Ishikawa (cell line): ENCODE results near the gene KCNJ6.

Source experiments
- CEBPB ChIP-seq: IDR thresholded peaks from 2 replicates; pipeline ENCODE4 v1.6.1; 2012
- CREB1 ChIP-seq: IDR thresholded peaks from 2 replicates; pipeline ENCODE4 v1.6.1; 2012; ENCODE audit warnings: low read depth
- EGR1 ChIP-seq: IDR thresholded peaks from 2 replicates; pipeline ENCODE4 v1.6.1; 2012
- EP300 ChIP-seq: IDR thresholded peaks from 2 replicates; pipeline ENCODE4 v1.6.1; 2012; ENCODE audit warnings: borderline replicate concordance
- FOXM1 ChIP-seq: IDR thresholded peaks from 2 replicates; pipeline ENCODE4 v1.6.1; 2012; ENCODE audit warnings: low read depth, borderline replicate concordance
- NFIC ChIP-seq: IDR thresholded peaks from 2 replicates; pipeline ENCODE4 v1.6.1; 2012
- RAD21 ChIP-seq: IDR thresholded peaks from 2 replicates; pipeline ENCODE4 v1.6.1; 2012; ENCODE audit warnings: low read depth
- TAF1 ChIP-seq: IDR thresholded peaks from 2 replicates; pipeline ENCODE4 v1.6.1; 2012; ENCODE audit warnings: low read depth, mild to moderate bottlenecking
- TCF12 ChIP-seq: IDR thresholded peaks from 2 replicates; pipeline ENCODE4 v1.6.1; 2012; ENCODE audit warnings: low read depth
- TEAD4 ChIP-seq: IDR thresholded peaks from 2 replicates; pipeline ENCODE4 v1.6.1; 2012
- YY1 ChIP-seq: IDR thresholded peaks from 2 replicates; pipeline ENCODE4 v1.6.1; 2012; ENCODE audit warnings: low read depth
- ZBTB7A ChIP-seq: IDR thresholded peaks from 2 replicates; pipeline ENCODE4 v1.6.1; 2012; ENCODE audit warnings: low read depth
- TF ChIP-seq, protein P1 (sequence below): IDR thresholded peaks from 2 replicates; pipeline ENCODE4 v1.6.1; 2012
- TF ChIP-seq, protein P2 (sequence below): IDR thresholded peaks from 2 replicates; pipeline ENCODE4 v1.6.1; 2012; ENCODE audit warnings: low read depth, mild to moderate bottlenecking
- TF ChIP-seq, protein P3 (sequence below): IDR thresholded peaks from 2 replicates; pipeline ENCODE4 v1.6.1; 2012

The KCNJ6 gene

DNA sequence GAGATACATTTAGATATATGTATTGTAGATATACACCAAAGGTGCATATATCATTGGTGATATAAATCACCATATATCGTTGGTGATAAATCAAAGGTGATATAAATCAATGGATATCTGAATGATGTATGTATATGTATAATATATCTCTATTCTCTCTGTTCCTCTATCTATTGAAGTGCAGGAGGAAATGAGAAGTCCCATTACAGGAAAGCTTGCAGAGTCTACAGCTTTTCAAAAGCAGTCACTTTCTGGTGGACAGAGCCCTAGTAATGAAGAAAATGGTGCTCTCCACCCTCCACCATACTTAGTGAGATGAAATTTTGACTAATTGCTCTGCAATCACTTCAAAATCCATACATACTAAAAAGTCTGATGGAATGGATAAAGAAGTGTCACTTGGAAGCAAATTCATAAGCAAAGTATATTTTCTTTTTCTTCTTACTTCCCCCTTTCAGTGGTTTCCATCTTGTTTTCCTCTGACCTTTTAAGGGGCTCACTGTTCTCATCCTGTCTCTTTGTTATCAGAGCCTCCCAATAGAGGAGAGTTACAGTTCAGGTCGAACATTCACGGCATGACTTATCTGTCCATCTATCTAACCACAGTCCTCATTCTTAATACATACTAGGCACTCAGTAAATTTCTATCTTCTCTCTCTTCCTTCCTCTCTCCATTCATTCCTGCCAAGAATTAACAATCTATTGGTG lies 227.2 kb downstream of the KCNJ6 start:
- TF ChIP-seq EGR1 = no peak
- no peak for TF ChIP-seq ZBTB7A
- TF ChIP-seq FOXM1 = no peak
- TF ChIP-seq EP300 = no peak
- TF ChIP-seq TCF12 = no peak
- no peak for TF ChIP-seq YY1
- TF ChIP-seq TEAD4 = no peak
- no peak for TF ChIP-seq CEBPB
- no peak for TF ChIP-seq CREB1
- TF ChIP-seq, protein P1, sequence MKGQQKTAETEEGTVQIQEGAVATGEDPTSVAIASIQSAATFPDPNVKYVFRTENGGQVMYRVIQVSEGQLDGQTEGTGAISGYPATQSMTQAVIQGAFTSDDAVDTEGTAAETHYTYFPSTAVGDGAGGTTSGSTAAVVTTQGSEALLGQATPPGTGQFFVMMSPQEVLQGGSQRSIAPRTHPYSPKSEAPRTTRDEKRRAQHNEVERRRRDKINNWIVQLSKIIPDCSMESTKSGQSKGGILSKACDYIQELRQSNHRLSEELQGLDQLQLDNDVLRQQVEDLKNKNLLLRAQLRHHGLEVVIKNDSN = no peak
- TF ChIP-seq RAD21 = no peak
- TF ChIP-seq, protein P2, sequence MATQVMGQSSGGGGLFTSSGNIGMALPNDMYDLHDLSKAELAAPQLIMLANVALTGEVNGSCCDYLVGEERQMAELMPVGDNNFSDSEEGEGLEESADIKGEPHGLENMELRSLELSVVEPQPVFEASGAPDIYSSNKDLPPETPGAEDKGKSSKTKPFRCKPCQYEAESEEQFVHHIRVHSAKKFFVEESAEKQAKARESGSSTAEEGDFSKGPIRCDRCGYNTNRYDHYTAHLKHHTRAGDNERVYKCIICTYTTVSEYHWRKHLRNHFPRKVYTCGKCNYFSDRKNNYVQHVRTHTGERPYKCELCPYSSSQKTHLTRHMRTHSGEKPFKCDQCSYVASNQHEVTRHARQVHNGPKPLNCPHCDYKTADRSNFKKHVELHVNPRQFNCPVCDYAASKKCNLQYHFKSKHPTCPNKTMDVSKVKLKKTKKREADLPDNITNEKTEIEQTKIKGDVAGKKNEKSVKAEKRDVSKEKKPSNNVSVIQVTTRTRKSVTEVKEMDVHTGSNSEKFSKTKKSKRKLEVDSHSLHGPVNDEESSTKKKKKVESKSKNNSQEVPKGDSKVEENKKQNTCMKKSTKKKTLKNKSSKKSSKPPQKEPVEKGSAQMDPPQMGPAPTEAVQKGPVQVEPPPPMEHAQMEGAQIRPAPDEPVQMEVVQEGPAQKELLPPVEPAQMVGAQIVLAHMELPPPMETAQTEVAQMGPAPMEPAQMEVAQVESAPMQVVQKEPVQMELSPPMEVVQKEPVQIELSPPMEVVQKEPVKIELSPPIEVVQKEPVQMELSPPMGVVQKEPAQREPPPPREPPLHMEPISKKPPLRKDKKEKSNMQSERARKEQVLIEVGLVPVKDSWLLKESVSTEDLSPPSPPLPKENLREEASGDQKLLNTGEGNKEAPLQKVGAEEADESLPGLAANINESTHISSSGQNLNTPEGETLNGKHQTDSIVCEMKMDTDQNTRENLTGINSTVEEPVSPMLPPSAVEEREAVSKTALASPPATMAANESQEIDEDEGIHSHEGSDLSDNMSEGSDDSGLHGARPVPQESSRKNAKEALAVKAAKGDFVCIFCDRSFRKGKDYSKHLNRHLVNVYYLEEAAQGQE = no peak
- TF ChIP-seq, protein P3, sequence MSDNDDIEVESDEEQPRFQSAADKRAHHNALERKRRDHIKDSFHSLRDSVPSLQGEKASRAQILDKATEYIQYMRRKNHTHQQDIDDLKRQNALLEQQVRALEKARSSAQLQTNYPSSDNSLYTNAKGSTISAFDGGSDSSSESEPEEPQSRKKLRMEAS = no peak
- TF ChIP-seq NFIC = no peak
- no peak for TF ChIP-seq TAF1

DNA sequence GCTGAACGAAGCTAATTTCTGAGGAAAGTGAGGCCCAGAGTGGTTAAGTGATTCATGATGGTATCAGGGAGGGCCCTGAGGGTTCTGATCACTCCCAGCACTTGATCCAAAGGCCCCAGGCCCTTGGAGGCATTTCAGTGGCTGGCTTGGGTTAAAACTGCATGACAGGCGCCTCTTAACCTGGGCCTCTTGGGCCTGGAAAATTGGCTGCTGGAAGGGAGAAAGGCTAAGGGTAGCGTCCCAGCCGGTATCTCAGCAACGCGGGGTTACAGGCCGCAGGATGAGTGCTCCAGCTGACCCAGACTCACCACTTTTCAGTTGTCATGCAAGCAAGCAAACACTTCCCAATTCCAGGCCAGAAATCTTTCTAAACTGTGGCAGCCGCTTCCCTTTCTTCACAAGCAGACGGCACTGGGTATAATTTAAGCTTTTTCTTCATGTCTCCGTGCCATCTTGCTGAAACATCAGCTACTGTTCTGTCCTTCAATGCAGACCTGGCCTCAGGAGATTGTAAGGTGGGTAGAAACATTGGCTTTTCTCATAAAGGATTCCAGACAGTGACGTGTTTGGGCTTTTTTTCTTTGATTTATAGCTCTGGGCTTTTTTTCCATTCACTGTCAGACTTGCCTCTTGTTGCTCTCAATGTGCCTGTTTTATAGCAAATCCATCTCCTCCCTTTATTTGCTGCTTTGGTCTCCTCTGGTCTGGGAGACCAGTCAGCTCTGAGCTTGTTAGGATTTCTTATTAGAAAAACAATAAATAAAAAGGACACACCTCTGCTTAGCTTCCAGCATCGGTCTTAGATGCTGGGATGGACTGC lies 229.1 kb downstream of the KCNJ6 start:
- TF ChIP-seq TCF12 = no peak
- TF ChIP-seq FOXM1 = no peak
- TF ChIP-seq, protein P2 = no peak
- no peak for TF ChIP-seq EGR1
- no peak for TF ChIP-seq RAD21
- TF ChIP-seq TAF1 = no peak
- TF ChIP-seq, protein P3 = no peak
- no peak for TF ChIP-seq NFIC
- no peak for TF ChIP-seq CEBPB
- no peak for TF ChIP-seq TEAD4
- TF ChIP-seq ZBTB7A = no peak
- no peak for TF ChIP-seq EP300
- TF ChIP-seq YY1 = no peak
- no peak for TF ChIP-seq CREB1
- TF ChIP-seq, protein P1 = no peak

DNA sequence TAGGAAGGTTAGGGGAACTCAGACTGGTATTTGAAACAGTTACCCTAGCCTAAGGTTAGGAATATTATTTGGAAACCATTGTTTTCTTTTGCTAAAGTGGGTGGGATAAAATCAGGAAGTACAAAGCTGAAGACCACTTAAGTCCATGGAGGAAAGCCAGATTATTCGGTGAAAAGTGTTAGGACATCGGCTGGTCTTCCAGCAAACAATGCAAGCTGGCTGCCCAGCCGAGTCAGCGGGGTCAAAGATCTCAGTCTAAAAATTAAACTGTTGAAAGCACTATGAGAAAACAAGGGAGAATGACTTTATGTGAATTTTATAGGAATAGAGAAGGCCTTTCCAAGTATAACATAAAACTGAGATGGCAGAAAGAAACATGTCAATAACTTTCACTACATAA lies 231.7 kb downstream of the KCNJ6 start:
- TF ChIP-seq FOXM1 = no peak
- TF ChIP-seq TCF12 = no peak
- TF ChIP-seq, protein P2 = no peak
- no peak for TF ChIP-seq NFIC
- TF ChIP-seq, protein P1 = no peak
- TF ChIP-seq, protein P3 = no peak
- TF ChIP-seq TAF1 = no peak
- no peak for TF ChIP-seq TEAD4
